GM12892 (cell line): ENCODE results near the gene KANSL1L.
"Not testable (repeated sequence)": the region's sequence is repeated elsewhere in the genome, so short reads cannot be mapped to it uniquely, and the experiment has no call there.

Source experiments
- DNase-seq: peaks from one replicate; pipeline ENCODE4 v3.0.0; 2011; ENCODE audit not compliant: insufficient read length
- FAIRE-seq: peaks from 2 replicates; lab custom pipeline; 2011; peaks lifted over from hg19 to GRCh38; lab: Jason Lieb, UNC
- POLR2A ChIP-seq: IDR thresholded peaks from 2 replicates; pipeline ENCODE4 v1.6.1; 2011; ENCODE audit warnings: low read depth, low read length, control low read depth
- POLR2AphosphoS5 ChIP-seq: IDR thresholded peaks from 2 replicates; pipeline ENCODE4 v1.6.1; 2011; ENCODE audit warnings: low read depth, low read length, control low read depth
- TAF1 ChIP-seq: IDR thresholded peaks from 2 replicates; pipeline ENCODE4 v1.6.1; 2011; ENCODE audit warnings: low read depth, mild to moderate bottlenecking, control low read depth, low read length, borderline replicate concordance

Gene KANSL1L

DNA sequence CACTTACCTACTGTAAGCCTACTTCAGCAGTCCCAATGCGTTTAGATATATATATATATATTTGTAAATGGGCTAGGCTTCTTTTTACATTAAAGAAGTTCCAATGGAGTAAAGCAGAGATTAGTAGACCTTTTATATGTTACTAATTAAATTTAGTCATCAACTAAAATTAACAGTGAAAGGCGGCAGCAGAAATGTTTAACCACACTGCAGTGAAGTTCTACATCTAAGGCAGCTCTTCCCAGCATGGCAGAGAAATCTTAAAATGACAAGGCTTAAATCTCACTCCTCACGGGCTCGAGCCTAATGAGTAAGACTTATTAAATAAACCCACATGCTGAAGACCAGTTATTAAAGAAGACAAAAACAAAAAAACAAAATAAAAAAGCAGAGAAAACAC is 19.1 kb upstream of the KANSL1L start:
- FAIRE-seq (no peak), DNase-seq (no peak)
- TF ChIP-seq POLR2A (no peak), TAF1 (no peak), POLR2AphosphoS5 (no peak)

- DNase-seq, result no peak
- FAIRE-seq, result no peak
- TF ChIP-seq POLR2AphosphoS5 (no peak), POLR2A (no peak), TAF1 (no peak)
Observed at GRCh38 chr2:210189452-210190138, 18.4 kb upstream of the KANSL1L start.

- TF ChIP-seq POLR2AphosphoS5, result no peak
- TF ChIP-seq POLR2A, result no peak
- TF ChIP-seq TAF1, result no peak
- FAIRE-seq, result no peak
- no peak for DNase-seq
Observed at GRCh38 chr2:210188755-210189154, 17.5 kb upstream of the KANSL1L start.

- TF ChIP-seq TAF1 (no peak), POLR2AphosphoS5 (no peak), POLR2A (no peak)
- FAIRE-seq, result no peak
- no peak for DNase-seq
Observed at GRCh38 chr2:210188190-210188589, 17.0 kb upstream of the KANSL1L start.

DNA sequence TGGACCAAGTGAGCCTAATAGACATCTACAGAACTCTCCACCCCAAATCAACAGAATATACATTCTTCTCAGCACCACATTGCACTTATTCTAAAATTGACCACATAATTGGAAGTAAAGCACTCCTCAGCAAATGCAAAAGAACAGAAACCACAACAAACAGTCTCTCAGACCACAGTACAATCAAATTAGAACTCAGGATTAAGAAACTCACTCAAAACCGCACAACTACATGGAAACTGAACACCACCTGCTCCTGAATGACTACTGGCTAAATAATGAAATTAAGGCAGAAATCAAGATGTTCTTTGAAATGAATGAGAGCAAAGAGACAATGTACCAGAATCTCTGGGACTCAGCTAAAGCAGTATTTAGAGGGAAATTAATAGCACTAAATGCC is 12.7 kb upstream of the KANSL1L start:
- FAIRE-seq, DNase-seq: not testable (repeated sequence)

DNA sequence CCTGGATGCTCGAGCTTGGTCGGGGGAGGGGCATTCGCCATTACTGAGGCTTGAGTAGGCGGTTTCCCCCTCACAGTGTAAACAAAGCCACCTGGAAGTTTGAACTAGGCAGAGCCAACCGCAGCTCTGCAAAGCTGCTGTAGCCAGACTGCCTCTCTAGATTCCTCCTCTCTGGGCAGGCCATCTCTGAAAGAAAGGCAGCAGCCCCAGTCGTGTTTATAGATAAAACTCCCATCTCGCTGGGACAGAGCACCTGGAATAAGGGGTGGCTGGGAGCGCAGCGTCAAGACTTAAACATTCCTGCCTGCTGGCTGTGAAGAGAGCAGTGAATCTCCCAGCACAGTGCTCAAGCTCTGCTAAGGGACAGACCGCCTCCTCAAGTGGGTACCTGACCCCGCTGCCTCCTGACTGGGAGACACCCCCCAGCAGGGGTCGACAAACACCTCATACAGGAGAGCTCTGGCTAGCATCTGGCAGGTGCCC is 10.4 kb upstream of the KANSL1L start:
- not testable (repeated sequence) for DNase-seq, FAIRE-seq

DNA sequence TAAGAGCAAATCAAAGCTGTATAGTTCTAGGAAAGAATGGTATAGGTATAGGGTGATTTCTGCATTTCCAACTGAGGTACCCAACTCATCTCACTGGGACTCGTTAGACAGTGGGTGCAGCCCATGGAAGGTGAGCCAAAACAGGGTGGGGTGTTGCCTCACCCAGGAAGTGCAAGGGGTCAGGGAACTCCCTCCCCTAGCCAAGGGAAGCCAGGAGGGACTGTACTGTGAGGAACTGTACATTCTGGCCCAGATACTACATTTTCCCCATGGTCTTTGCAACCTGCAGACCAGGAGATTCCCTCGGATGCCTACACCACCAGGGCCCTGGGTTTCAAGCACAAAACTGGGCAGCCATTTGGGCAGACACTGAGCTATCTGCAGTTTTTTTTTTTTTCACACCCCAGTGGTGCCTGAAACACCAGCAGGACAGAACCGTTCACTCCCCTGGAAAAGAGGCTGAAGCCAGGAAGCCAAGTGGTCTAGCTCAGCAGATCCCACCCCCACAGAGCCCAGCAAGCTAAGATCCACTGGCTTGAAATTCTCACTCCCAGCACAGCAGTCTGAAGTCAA is 9.9 kb upstream of the KANSL1L start:
- FAIRE-seq, DNase-seq: not testable (repeated sequence)

GRCh38 chr2:210180477-210180876 is 9.3 kb upstream of the KANSL1L start:
- TF ChIP-seq POLR2A (no peak), TAF1 (no peak), POLR2AphosphoS5 (no peak)
- no peak for FAIRE-seq
- DNase-seq, result no peak

GRCh38 chr2:210179351-210179990 is 8.3 kb upstream of the KANSL1L start:
- FAIRE-seq (no peak), DNase-seq (no peak)
- no peak for TF ChIP-seq TAF1
- TF ChIP-seq POLR2A, result no peak
- TF ChIP-seq POLR2AphosphoS5, result no peak

GRCh38 chr2:210177769-210178168 is 6.6 kb upstream of the KANSL1L start:
- TF ChIP-seq POLR2A (no peak), TAF1 (no peak), POLR2AphosphoS5 (no peak)
- FAIRE-seq (no peak), DNase-seq (no peak)

DNA sequence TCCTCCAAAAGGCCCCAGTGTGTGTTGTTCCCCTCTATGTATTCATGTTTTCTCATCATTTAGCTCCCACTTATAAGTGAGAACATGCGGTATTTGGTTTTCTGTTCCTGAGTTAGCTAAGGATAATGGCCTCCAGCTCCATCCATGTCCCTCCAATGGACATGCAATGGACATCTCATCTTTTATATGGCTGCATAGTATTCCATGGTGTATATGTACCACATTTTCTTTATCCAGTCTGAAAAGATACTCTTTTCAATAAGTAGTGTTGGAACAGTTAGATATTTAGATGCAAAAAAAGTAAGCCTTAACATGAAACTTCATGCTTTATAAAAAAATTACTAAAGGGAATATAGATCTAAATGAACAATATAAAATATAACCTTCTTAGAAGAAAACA is 5.9 kb upstream of the KANSL1L start:
- not testable (repeated sequence) for DNase-seq

DNA sequence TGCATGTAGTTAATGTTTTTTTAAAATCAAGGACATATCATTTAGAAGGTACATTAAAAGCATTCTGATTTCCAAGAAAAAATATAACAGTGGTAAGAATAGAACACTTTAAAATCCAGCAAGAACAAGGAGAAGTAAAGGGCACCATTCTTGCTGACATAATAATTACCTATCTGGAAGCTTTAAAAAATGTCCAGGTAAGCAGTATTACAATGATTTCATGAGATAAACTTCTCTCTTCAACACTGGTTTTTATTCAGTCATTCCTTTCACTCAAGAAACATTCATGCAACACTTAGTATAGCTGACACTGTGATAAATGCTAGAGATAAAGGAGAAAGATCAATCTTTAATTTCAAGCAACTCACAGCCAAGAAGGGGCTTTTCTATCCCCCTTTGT is 2.9 kb upstream of the KANSL1L start:
- DNase-seq (no peak), FAIRE-seq (no peak)
- TF ChIP-seq POLR2A (no peak), POLR2AphosphoS5 (no peak), TAF1 (no peak)

More for the DNA sequence above, 5.9 kb upstream of the KANSL1L start:
- FAIRE-seq, result not testable (repeated sequence)
